22Rv1 (cell line): ENCODE data around the gene TFF2.

Experiments
- CTCF ChIP-seq: fragments of 450-650 bp; IDR thresholded peaks from 2 replicates; pipeline ENCODE4 v1.5.1; 2017; ENCODE audit warnings: mild to moderate bottlenecking
- ZFX ChIP-seq: fragments of 450-650 bp; IDR thresholded peaks from 2 replicates; pipeline ENCODE4 v1.6.1; 2017; ENCODE audit warnings: antibody characterized with exemption, borderline replicate concordance

GRCh38 chr21:42370894-42371654 lies 20.3 kb upstream of the TFF2 start:
- TF ChIP-seq CTCF (no peak), ZFX (no peak)
